Colonic mucosa (tissue), 4 donors: ENCODE results near the gene LDHD. TPM values are rescaled to one million over a fixed set of nuclear protein-coding genes. Genes with fewer than 3 reads are reported as not detected.

Experiments used
- DNase-seq: peaks from one replicate; pipeline ENCODE4 v3.0.0-alpha.2; 2020
- H3K27ac ChIP-seq: fragments of 200-600 bp; one replicate; pipeline ENCODE4 v1.8.0; 2021
- H3K27me3 ChIP-seq: fragments of 200-600 bp; one replicate; pipeline ENCODE4 v1.8.0; 2021
- H3K36me3 ChIP-seq: fragments of 200-600 bp; one replicate; pipeline ENCODE4 v1.8.0; 2021
- H3K4me1 ChIP-seq: fragments of 200-600 bp; one replicate; pipeline ENCODE4 v1.8.0; 2021; ENCODE audit warnings: mild to moderate bottlenecking
- H3K4me3 ChIP-seq: fragments of 200-600 bp; one replicate; pipeline ENCODE4 v1.8.0; 2021
- H3K9ac ChIP-seq, 2 donors: one replicate each; pipeline ENCODE4 v1.7.0; 2013; ENCODE audit warnings: control low read depth in 2 of 2, low read depth in 2 of 2, low read length in 2 of 2
- H3K9me3 ChIP-seq: fragments of 200-600 bp; one replicate; pipeline ENCODE4 v1.8.0; 2021
- intact Hi-C: fragments of 100-400 bp; cut with DNase I; formaldehyde crosslinking; loops from one replicate; pipeline ENCODE4 v1.14.1; 2022
- total RNA-seq, 2 donors: library from RNA; stranded (reverse); fragmentation: NEBNext Ultra II Directional in 1 of 2; extraction: Animal tissue kit (Norgen Biotek cat#: 25700) in 1 of 2; gene quantifications; one replicate each; pipeline ENCODE4 v1.2.1, GENCODE V29; 2021
- TF ChIP-seq, protein P1 (sequence below): fragments of 200-600 bp; IDR thresholded peaks from one replicate; pipeline ENCODE4 v1.8.0; 2022; ENCODE audit warnings: antibody characterized with exemption, mild to moderate bottlenecking
- donor health status: healthy.
- donor health status: DM: no; HTN: no; CAD: no.
- donor health status: DM: no; HTN: no; CAD: no.

The LDHD gene
- total RNA-seq, 2 donors from 2014 or later = 31.4 to 105 TPM

DNA sequence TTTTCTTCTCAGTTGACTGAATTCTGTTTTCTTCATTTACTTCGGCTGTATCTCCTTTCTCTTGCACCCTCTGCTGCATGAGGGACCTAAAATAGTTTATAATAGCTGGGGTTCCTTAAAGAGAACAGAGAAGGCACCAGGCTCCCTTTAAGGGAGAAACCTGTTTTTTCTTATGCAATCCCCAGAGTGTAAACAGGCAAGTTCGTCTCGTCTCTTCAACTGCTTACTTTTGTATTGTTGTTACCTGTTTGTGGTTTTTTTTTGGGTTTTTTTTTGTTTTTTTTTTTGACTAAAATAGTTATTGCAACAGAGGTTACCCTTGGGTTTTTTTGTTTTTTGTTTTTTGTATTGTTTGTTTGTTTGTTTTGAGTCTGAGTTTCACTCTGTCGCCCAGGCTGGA lies 3.7 kb upstream of the LDHD start:
- no peaks in the 10 kb centered on the region for H3K36me3 ChIP-seq
- TF ChIP-seq, protein P1, sequence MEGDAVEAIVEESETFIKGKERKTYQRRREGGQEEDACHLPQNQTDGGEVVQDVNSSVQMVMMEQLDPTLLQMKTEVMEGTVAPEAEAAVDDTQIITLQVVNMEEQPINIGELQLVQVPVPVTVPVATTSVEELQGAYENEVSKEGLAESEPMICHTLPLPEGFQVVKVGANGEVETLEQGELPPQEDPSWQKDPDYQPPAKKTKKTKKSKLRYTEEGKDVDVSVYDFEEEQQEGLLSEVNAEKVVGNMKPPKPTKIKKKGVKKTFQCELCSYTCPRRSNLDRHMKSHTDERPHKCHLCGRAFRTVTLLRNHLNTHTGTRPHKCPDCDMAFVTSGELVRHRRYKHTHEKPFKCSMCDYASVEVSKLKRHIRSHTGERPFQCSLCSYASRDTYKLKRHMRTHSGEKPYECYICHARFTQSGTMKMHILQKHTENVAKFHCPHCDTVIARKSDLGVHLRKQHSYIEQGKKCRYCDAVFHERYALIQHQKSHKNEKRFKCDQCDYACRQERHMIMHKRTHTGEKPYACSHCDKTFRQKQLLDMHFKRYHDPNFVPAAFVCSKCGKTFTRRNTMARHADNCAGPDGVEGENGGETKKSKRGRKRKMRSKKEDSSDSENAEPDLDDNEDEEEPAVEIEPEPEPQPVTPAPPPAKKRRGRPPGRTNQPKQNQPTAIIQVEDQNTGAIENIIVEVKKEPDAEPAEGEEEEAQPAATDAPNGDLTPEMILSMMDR = no peak
- H3K9ac ChIP-seq = no peak overlapping the region
- H3K27me3 ChIP-seq = no peaks in the 10 kb centered on the region
- H3K9me3 ChIP-seq = no peaks in the 10 kb centered on the region
- no peaks in the 10 kb centered on the region for H3K4me1 ChIP-seq
- no peak for DNase-seq
- no peak overlapping the region for H3K4me3 ChIP-seq
- intact Hi-C loops = no loop called here
- H3K27ac ChIP-seq = no peak overlapping the region

DNA sequence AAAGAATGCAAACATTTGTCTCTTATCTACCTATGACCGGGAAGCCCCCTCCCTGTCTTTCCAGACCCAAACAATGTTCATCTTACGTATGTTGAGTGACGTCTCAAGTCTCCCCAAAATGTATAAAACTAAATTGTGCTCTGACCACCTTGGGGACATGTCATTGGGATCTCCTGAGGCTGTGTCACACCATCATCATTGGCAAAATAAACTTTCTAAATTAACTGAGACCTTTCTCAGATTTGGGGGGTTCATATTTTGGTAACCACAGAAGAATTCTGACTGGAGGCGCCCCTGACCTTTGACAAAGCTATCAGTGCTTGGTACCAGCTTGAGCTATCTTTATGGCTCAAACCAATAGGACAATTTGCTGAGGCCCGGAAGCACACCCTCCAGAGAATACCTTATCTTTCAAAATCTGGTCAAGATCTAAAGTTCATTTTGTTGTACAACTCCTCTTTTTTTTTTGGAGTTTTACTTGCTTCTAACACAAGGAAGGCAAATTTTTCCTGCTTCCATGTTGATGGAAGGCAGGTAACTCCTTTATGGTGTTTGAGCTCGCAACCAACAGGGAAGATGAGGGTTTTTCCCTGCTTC lies 2.5 kb upstream of the LDHD start:
- no peak for DNase-seq
- no peak overlapping the region for H3K9ac ChIP-seq
- intact Hi-C loops = no loop called here
- no peaks in the 10 kb centered on the region for H3K9me3 ChIP-seq
- H3K27me3 ChIP-seq = no peaks in the 10 kb centered on the region
- no peaks in the 10 kb centered on the region for H3K4me1 ChIP-seq
- no peaks in the 10 kb centered on the region for H3K36me3 ChIP-seq
- H3K4me3 ChIP-seq = no peak overlapping the region
- TF ChIP-seq, protein P1 = no peak
- H3K27ac ChIP-seq = no peak overlapping the region

DNA sequence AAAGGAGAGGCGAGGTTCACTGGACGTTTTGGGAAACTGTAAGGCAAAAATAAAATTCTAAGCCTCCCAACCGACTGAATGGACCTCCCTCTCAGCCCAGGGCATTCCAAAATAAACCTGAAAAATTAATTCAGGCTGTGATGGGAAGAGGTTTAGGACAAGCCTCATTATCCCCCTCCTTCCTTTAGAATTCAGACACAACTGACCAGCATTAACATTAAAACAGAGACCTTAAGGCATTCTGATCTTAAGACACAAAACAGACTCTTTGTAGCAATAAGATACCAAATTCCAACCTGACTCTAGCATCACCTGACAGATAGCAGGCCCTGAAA lies 298 bp upstream of the LDHD start:
- Histone ChIP-seq H3K9me3 (no peaks in the 10 kb centered on the region), H3K4me1 (no peaks in the 10 kb centered on the region), H3K27ac (no peak overlapping the region), H3K36me3 (no peaks in the 10 kb centered on the region), H3K4me3 (no peak overlapping the region), H3K9ac (peak overlapping the region in 1 of 2 donors; percentile 60), H3K27me3 (no peaks in the 10 kb centered on the region)
- TF ChIP-seq, protein P1 = no peak
- intact Hi-C loops = no loop called here
- DNase-seq = no peak

DNA sequence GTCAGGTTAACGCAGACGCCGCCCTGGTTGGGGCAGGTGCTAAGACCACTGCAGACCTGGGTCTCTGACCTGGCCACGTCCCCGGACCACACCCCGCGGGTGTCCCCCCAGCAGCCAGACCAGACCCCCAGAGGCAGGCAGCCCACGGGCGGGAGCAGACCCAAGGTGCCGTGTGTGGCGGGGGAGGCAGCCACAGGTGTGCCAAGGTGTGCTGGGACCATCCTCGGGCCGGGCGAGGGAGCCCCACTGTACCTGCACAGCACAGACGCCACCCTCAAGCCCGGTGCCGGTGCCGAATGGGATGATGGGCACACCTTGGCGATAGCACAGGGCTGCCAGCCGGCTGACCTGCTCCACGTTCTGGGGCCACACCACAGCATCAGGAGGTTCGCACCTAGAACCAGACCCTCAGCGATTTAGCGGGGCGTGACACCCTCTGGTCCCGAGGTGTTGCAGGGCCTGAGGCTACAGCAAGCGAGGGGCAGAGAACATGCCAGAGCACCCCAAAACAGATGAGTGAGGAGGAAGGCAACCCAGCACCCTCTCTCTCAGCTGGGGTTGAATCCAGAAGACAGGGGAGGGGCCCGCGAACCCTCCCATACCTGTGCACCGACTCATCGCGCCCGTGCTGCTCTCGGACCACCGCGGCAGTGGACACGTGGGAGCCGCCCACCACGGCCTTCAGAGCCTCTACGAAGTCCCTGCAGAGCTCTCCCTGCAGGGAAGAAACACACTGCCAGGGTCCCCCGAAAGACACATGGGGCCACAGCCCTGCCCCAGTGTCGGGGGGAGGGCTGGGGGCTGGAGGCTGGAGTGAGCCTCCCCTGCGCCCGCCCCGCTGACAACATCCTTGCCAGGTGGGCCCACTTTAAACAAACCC lies 1.4 kb downstream of the LDHD start:
- Histone ChIP-seq H3K4me1 (peaks cover 10% of the 10 kb centered on the region), H3K4me3 (peak overlapping the region; percentile 50), H3K27me3 (no peaks in the 10 kb centered on the region), H3K27ac (no peak overlapping the region), H3K9me3 (no peaks in the 10 kb centered on the region), H3K9ac (peak overlapping the region in 1 of 2 donors; percentile 24), H3K36me3 (no peaks in the 10 kb centered on the region)
- no peak for DNase-seq
- TF ChIP-seq, protein P1 = no peak
- intact Hi-C loops = no loop called here

DNA sequence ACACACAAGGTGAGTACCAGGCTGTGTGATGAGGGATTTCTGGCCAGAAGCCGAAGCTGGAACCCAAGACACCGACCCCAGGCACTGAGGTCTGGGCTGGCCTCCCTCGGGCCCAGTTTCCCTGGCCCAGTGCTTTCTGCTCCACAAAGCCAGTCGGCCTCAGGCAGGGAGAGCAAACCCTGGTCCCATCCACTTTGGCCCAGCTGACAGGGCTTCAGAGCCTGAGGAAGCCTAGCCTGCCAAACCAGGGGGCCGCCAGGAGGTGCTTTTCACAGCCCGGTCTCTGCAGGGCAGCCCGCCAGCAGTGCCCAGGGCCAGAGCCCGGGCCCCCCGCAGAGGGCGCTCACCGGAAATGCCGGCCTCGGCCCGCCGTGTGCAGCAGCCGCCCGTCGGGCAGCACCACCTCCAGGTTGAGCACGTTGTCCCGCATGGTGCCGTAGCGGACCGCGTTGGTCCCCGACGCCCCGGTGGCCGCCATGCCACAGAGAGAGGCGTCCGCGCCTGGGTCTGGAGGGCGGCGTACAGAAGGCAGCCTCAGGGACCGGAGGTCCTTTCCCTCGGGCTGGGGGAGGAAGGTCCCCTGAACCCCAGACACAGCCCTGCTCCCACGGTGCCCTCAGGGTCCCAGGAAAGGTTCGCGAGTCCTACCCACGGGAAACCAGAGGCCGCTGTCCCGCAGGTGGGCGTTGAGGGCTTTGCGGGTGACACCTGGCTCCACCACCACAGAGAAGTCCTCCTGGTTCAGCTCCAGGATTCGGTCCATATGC lies 2.2 kb downstream of the LDHD start:
- H3K4me3 ChIP-seq = no peak overlapping the region
- no peak overlapping the region for H3K27ac ChIP-seq
- no peak overlapping the region for H3K9ac ChIP-seq
- TF ChIP-seq, protein P1 = no peak
- H3K4me1 ChIP-seq = peaks cover 18% of the 10 kb centered on the region
- H3K27me3 ChIP-seq = no peaks in the 10 kb centered on the region
- no peaks in the 10 kb centered on the region for H3K9me3 ChIP-seq
- no peak for DNase-seq
- intact Hi-C loops = no loop called here
- H3K36me3 ChIP-seq = no peaks in the 10 kb centered on the region
